Measurements from ENCODE around the gene EIF2AK3. TPM values are rescaled to one million over a fixed set of nuclear protein-coding genes. Genes with fewer than 3 reads are reported as not detected.

The EIF2AK3 gene
- total RNA-seq, 1 donor from 2014 or later, result 24.0 TPM

DNA sequence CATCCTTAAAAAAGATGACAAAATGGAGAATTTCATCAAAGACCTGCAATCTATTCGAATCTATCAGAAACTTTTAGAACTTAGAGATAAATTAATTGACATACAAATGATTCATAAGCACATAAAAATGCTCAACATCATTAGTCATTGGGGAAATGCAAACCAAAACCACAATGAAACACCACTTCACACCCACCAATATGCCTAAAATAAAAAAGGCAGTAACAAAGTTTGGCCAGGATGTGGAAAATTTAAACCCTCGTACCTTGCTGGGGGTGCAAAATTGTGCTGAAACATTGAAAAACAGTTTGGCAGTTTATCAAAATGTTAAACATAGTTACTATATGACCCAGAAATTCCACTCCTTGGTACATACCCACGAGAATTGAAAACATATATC, 11.5 kb upstream of the EIF2AK3 start:
- H3K27me3 ChIP-seq (ENCODE audit: control insufficient read depth in 3 of 3, insufficient read depth in 3 of 3, low read length in 3 of 3), result no peaks in the 10 kb centered on the region
- H3K9me3 ChIP-seq (ENCODE audit: control insufficient read depth in 3 of 3, low read length in 3 of 3), result no peaks in the 10 kb centered on the region
- H3K27ac ChIP-seq (ENCODE audit: low read depth, low read length), result no peak overlapping the region
- H3K9ac ChIP-seq (ENCODE audit: low read depth in 1 of 3, low read length in 3 of 3), result no peak overlapping the region
- no peaks in the 10 kb centered on the region for H3K36me3 ChIP-seq (ENCODE audit: control insufficient read depth in 3 of 3, insufficient read depth in 3 of 3, low read length in 3 of 3)
- no peak overlapping the region for H3K4me3 ChIP-seq (ENCODE audit: low read length in 3 of 3)
- peaks cover 0 to 3% (median 0%) of the 10 kb centered on the region in 3 donors for H3K4me1 ChIP-seq (ENCODE audit: control insufficient read depth in 3 of 3, insufficient read depth in 3 of 3, low read length in 3 of 3)

DNA sequence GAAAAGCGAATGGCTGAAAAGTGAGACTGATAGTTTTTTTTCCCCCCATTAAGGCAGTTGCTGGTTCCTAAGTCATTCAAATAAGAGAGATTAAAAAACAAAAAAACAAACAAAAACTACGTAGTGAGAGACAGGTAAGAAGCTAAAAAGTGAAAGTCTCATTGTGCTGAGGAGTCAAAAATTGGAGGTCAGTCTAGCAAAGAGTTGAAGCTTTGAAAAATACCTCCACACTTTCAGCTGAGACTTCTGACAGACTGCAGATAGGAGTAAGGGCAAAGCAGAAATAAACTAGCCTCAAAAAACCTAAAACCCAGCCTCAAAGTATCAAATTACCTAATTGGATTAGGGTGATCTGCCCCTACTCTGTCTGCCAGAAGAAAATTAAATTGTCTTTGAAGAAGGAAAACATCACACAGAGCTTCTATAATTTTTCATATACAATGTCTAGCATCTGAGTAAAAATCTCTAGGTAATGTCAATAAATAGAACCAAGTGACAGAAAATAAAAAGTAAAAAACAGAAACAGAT, 10.9 kb upstream of the EIF2AK3 start:
- Histone ChIP-seq H3K27ac (ENCODE audit: low read depth, low read length) (no peak overlapping the region), H3K9ac (ENCODE audit: low read depth in 1 of 3, low read length in 3 of 3) (no peak overlapping the region), H3K9me3 (ENCODE audit: control insufficient read depth in 3 of 3, low read length in 3 of 3) (no peaks in the 10 kb centered on the region), H3K4me1 (ENCODE audit: control insufficient read depth in 3 of 3, insufficient read depth in 3 of 3, low read length in 3 of 3) (peaks cover 0 to 3% (median 0%) of the 10 kb centered on the region in 3 donors), H3K36me3 (ENCODE audit: control insufficient read depth in 3 of 3, insufficient read depth in 3 of 3, low read length in 3 of 3) (no peaks in the 10 kb centered on the region), H3K4me3 (ENCODE audit: low read length in 3 of 3) (no peak overlapping the region), H3K27me3 (ENCODE audit: control insufficient read depth in 3 of 3, insufficient read depth in 3 of 3, low read length in 3 of 3) (no peaks in the 10 kb centered on the region)

DNA sequence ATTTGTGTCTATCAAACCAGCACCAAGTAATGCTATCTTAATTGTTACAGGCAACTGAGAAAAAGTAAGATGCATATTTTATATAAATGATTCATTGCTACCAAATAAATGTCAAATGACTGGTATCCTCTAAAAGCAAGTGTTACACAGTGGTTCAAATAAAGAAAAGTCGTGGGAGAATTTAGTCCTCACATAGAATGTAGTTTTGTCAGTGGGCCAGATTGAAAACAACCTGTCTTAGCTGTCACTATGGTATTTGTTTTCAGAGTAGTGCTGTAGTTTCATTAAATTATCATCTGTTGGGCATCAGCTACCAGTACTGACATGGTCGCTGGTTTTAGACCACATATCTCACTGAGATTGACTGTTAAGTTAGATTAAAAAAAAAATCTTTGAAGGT, 10.2 kb upstream of the EIF2AK3 start:
- Histone ChIP-seq H3K27ac (ENCODE audit: low read depth, low read length) (no peak overlapping the region), H3K4me1 (ENCODE audit: control insufficient read depth in 3 of 3, insufficient read depth in 3 of 3, low read length in 3 of 3) (peaks cover 0 to 3% (median 0%) of the 10 kb centered on the region in 3 donors), H3K4me3 (ENCODE audit: low read length in 3 of 3) (no peak overlapping the region), H3K9me3 (ENCODE audit: control insufficient read depth in 3 of 3, low read length in 3 of 3) (no peaks in the 10 kb centered on the region), H3K36me3 (ENCODE audit: control insufficient read depth in 3 of 3, insufficient read depth in 3 of 3, low read length in 3 of 3) (no peaks in the 10 kb centered on the region), H3K9ac (ENCODE audit: low read depth in 1 of 3, low read length in 3 of 3) (no peak overlapping the region), H3K27me3 (ENCODE audit: control insufficient read depth in 3 of 3, insufficient read depth in 3 of 3, low read length in 3 of 3) (no peaks in the 10 kb centered on the region)

DNA sequence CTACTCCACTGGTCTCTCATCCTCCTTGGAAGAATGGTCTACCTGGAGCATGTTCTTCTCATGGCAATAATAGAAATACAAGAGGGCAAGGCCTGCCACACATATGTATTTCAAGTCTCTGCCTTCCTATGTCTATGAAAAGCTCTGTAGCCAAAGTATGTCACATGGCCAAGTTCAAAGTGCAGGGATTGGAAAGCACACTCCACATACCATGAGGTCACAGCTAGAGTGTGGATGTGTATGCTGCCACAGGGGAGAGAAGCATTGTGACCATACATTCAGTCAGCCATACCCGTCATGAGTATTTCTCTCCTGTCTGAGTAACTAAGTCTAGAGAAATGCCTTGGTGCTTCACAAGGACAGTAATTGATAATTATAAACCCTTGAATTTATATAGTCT, 8.8 kb upstream of the EIF2AK3 start:
- H3K4me1 ChIP-seq (ENCODE audit: control insufficient read depth in 3 of 3, insufficient read depth in 3 of 3, low read length in 3 of 3), result no peaks in the 10 kb centered on the region
- no peak overlapping the region for H3K9ac ChIP-seq (ENCODE audit: low read depth in 1 of 3, low read length in 3 of 3)
- H3K36me3 ChIP-seq (ENCODE audit: control insufficient read depth in 3 of 3, insufficient read depth in 3 of 3, low read length in 3 of 3), result no peaks in the 10 kb centered on the region
- H3K27ac ChIP-seq (ENCODE audit: low read depth, low read length), result no peak overlapping the region
- no peaks in the 10 kb centered on the region for H3K9me3 ChIP-seq (ENCODE audit: control insufficient read depth in 3 of 3, low read length in 3 of 3)
- H3K4me3 ChIP-seq (ENCODE audit: low read length in 3 of 3), result no peak overlapping the region
- H3K27me3 ChIP-seq (ENCODE audit: control insufficient read depth in 3 of 3, insufficient read depth in 3 of 3, low read length in 3 of 3), result no peaks in the 10 kb centered on the region

DNA sequence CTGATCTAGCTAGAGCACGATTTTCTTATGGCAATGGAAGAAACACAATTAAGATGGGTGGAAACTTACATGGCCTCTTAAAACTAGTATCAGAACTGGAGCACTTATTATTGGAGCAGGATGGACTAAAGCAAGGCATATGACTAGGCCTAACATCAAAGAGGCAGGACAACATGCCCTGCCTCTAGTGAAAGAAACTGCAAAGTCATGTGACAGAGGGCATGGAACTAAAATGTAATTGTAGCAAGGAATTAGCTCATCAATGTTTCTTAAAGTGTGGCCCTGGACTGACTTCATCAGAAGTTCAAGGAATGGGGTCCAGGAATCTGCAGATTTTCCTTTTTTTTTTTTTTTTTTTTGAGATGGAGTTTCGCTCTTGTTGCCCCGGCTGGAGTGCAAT, 5.3 kb upstream of the EIF2AK3 start:
- H3K36me3 ChIP-seq (ENCODE audit: control insufficient read depth in 3 of 3, insufficient read depth in 3 of 3, low read length in 3 of 3), result no peaks in the 10 kb centered on the region
- no peaks in the 10 kb centered on the region for H3K9me3 ChIP-seq (ENCODE audit: control insufficient read depth in 3 of 3, low read length in 3 of 3)
- H3K27me3 ChIP-seq (ENCODE audit: control insufficient read depth in 3 of 3, insufficient read depth in 3 of 3, low read length in 3 of 3), result no peaks in the 10 kb centered on the region
- peaks cover 6 to 9% (median 8%) of the 10 kb centered on the region in 3 donors for H3K4me1 ChIP-seq (ENCODE audit: control insufficient read depth in 3 of 3, insufficient read depth in 3 of 3, low read length in 3 of 3)
- no peak overlapping the region for H3K9ac ChIP-seq (ENCODE audit: low read depth in 1 of 3, low read length in 3 of 3)
- no peak overlapping the region for H3K27ac ChIP-seq (ENCODE audit: low read depth, low read length)
- H3K4me3 ChIP-seq (ENCODE audit: low read length in 3 of 3), result no peak overlapping the region

DNA sequence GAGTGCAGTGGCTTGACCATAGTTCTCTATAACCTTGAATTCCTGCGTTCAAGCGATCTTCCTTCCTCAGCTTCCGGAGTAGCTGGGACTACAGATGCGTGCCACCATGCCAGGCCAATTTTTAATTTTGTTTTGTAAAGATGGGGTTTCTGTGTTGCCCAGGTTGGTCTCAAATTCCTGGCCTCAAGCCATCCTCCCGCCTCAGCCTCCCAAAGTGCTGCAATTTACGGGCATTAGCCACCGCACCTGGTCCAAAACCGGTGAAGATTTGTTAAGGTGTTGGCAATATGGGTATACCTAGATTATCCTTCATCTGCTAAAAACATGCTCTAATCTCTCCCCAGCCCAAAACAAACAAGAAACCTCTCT, 1.3 kb upstream of the EIF2AK3 start:
- peak overlapping the region; percentile 98 for H3K27ac ChIP-seq (ENCODE audit: low read depth, low read length)
- no peaks in the 10 kb centered on the region for H3K27me3 ChIP-seq (ENCODE audit: control insufficient read depth in 3 of 3, insufficient read depth in 3 of 3, low read length in 3 of 3)
- peak overlapping the region; percentile 87 to 95 (median 89) for H3K4me3 ChIP-seq (ENCODE audit: low read length in 3 of 3)
- peaks cover 19 to 26% (median 23%) of the 10 kb centered on the region in 3 donors for H3K4me1 ChIP-seq (ENCODE audit: control insufficient read depth in 3 of 3, insufficient read depth in 3 of 3, low read length in 3 of 3)
- peak overlapping the region; percentile 90 to 94 (median 91) for H3K9ac ChIP-seq (ENCODE audit: low read depth in 1 of 3, low read length in 3 of 3)
- no peaks in the 10 kb centered on the region for H3K36me3 ChIP-seq (ENCODE audit: control insufficient read depth in 3 of 3, insufficient read depth in 3 of 3, low read length in 3 of 3)
- H3K9me3 ChIP-seq (ENCODE audit: control insufficient read depth in 3 of 3, low read length in 3 of 3), result no peaks in the 10 kb centered on the region

DNA sequence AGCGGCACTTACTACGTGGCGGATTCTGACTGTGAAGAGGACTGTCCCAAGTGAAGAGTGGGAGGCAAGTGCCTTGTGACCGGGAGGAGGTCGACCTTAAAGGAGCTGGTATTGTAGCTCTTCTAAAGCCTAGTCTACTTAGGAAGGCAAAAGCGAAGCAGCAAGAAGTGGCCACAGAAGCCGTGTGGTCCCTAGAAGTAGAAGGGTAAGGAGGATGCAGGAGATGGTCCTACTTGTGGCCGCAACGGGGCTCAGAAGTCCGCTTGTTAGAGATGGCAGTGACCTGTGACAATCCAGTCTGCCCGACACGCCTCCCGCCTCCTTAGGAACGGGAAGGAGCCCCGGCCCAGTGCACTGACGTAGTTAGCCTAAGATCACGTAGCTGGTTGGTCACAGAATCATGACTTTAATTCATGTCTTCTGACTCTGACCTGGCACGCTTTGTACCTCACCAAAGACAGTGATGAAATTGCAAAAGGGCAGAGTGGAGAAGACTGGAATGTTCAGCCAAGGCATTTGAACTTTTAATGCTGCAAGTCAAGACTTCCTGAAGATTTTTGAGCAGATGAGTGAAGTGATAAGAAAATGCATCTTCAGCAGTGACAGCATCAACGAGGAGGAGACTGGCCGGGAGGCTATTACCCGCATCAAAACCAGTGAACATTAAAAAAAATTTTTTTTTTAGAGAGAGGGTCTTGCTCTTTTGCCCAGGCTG, 749 bp upstream of the EIF2AK3 start:
- no peaks in the 10 kb centered on the region for H3K36me3 ChIP-seq (ENCODE audit: control insufficient read depth in 3 of 3, insufficient read depth in 3 of 3, low read length in 3 of 3)
- H3K9me3 ChIP-seq (ENCODE audit: control insufficient read depth in 3 of 3, low read length in 3 of 3), result no peaks in the 10 kb centered on the region
- H3K27me3 ChIP-seq (ENCODE audit: control insufficient read depth in 3 of 3, insufficient read depth in 3 of 3, low read length in 3 of 3), result no peaks in the 10 kb centered on the region
- peaks cover 19 to 28% (median 23%) of the 10 kb centered on the region in 3 donors for H3K4me1 ChIP-seq (ENCODE audit: control insufficient read depth in 3 of 3, insufficient read depth in 3 of 3, low read length in 3 of 3)
- peak overlapping the region; percentile 87 to 95 (median 89) for H3K4me3 ChIP-seq (ENCODE audit: low read length in 3 of 3)
- peak overlapping the region; percentile 98 for H3K27ac ChIP-seq (ENCODE audit: low read depth, low read length)
- H3K9ac ChIP-seq (ENCODE audit: low read depth in 1 of 3, low read length in 3 of 3), result peak overlapping the region; percentile 90 to 94 (median 91)

DNA sequence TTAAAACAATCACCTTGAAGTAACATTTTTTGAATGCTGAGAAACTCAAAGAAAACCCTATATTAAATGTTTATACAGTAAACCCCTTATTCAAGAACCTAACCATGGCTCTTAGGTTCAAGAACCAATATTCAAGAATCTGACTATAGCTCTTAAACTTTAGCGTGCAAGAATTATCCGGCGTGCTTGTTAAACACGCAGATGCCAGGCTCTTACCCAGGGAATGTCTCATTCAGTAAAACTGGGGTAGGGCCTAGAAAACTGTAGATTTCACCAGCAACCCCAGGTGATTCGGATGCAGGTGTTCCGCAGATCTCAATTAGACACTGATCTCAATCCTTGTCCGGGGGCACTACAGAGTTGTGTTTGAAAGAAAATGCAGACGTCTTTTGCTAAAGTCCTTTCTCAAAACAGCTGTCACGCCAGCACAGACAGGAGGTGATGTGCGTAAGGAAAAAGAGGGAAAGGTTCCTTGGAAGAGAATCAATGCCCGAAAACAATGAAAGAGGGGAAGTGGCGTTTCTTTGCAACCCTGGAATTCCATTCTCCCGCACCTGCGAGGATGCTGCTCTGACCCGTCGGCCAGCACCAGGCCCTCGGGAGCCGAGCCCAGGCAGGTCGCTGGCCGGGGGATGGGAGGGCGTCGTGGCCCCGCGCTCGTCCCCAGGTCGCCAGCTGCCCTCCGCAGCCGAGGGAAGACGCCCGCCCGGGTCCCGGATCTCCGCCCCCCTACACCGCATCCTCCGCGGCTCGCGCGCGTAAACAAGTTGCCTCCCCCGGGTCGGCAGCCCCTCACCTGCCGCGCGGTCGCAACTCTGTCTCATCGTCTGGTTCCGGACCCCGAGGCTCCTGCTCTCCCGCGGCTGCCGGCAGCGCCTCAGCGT, 851 bp downstream of the EIF2AK3 start:
- Histone ChIP-seq H3K27ac (ENCODE audit: low read depth, low read length) (peak overlapping the region; percentile 91), H3K9ac (ENCODE audit: low read depth in 1 of 3, low read length in 3 of 3) (peak overlapping the region; percentile 90 to 93 (median 93)), H3K4me3 (ENCODE audit: low read length in 3 of 3) (peak overlapping the region; percentile 84 to 96 (median 92)), H3K27me3 (ENCODE audit: control insufficient read depth in 3 of 3, insufficient read depth in 3 of 3, low read length in 3 of 3) (no peaks in the 10 kb centered on the region), H3K36me3 (ENCODE audit: control insufficient read depth in 3 of 3, insufficient read depth in 3 of 3, low read length in 3 of 3) (no peaks in the 10 kb centered on the region), H3K4me1 (ENCODE audit: control insufficient read depth in 3 of 3, insufficient read depth in 3 of 3, low read length in 3 of 3) (peaks cover 19 to 28% (median 23%) of the 10 kb centered on the region in 3 donors), H3K9me3 (ENCODE audit: control insufficient read depth in 3 of 3, low read length in 3 of 3) (no peaks in the 10 kb centered on the region)

DNA sequence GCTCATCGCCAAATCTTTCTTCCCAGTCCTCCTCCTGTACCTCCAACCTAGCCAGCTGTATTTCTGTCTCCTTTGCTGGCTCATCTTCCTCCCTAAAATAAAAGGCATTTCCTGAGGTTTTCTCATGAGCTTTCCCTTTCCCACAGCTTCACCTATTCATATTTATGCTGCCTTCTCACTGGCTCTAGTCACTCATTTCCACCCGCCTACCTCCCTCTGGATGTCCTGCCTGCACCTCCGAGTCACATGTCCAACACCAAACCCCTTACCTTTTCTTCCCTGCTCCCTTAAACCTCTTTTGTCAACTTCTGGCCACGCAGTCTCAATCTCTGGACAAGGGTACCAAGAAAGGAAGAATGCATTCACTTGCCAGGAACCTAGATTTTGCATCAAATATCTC, 2.8 kb downstream of the EIF2AK3 start:
- Histone ChIP-seq H3K27ac (ENCODE audit: low read depth, low read length) (no peak overlapping the region), H3K4me1 (ENCODE audit: control insufficient read depth in 3 of 3, insufficient read depth in 3 of 3, low read length in 3 of 3) (peaks cover 19 to 28% (median 23%) of the 10 kb centered on the region in 3 donors), H3K9me3 (ENCODE audit: control insufficient read depth in 3 of 3, low read length in 3 of 3) (no peaks in the 10 kb centered on the region), H3K27me3 (ENCODE audit: control insufficient read depth in 3 of 3, insufficient read depth in 3 of 3, low read length in 3 of 3) (no peaks in the 10 kb centered on the region), H3K9ac (ENCODE audit: low read depth in 1 of 3, low read length in 3 of 3) (no peak overlapping the region), H3K36me3 (ENCODE audit: control insufficient read depth in 3 of 3, insufficient read depth in 3 of 3, low read length in 3 of 3) (no peaks in the 10 kb centered on the region), H3K4me3 (ENCODE audit: low read length in 3 of 3) (no peak overlapping the region)
